GM12878 (cell line): ENCODE measurements around the gene GIMAP8. TPM values are rescaled to one million over a fixed set of nuclear protein-coding genes. Genes with fewer than 3 reads are reported as not detected.
A peak's percentile ranks its signal among the peaks of the same experiment; 100 is the strongest.

Source experiments
- ATAC-seq: fragments of 200-7000 bp; cut with Tn5 transposase; 3 replicates; pipeline ENCODE4 v1.9.1; 2020; ENCODE audit warnings: mild to moderate bottlenecking, moderate library complexity
- BruUV-seq: library from RNA; stranded (reverse); fragments of 400-500 nt; replicated peaks from 2 replicates; lab custom pipeline; 2021; lab: Mats Ljungman, UMichigan
- CTCF ChIA-PET: fragments of 300-600 bp; sonication (Branson Sonifier 250); formaldehyde crosslinking; extraction: SDS; loops from one replicate; lab custom pipeline; 2021; ENCODE audit warnings: inconsistent platforms; lab: Yijun Ruan, JAX
- POLR2A ChIA-PET: fragments of 350-600 bp; formaldehyde crosslinking; extraction: SDS; loops from one replicate; lab custom pipeline; 2021; ENCODE audit warnings: inconsistent platforms; lab: Charles Lee
- RAD21 ChIA-PET: fragments of 300-600 bp; sonication (Branson Sonifier 250); formaldehyde crosslinking; loops from one replicate; lab custom pipeline; 2023; ENCODE audit warnings: antibody characterized with exemption; ENCODE audit not compliant: unreplicated experiment; lab: Charles Lee
- SMC1A ChIA-PET: fragments of 300-600 bp; sonication (Branson Sonifier 250); formaldehyde crosslinking; loops from one replicate; lab custom pipeline; 2023; ENCODE audit not compliant: unreplicated experiment, uncharacterized antibody; lab: Charles Lee
- DNase-seq: peaks from one replicate; pipeline ENCODE4 v3.0.0-alpha.2; 2011; ENCODE audit warnings: low read depth, low spot score
- FAIRE-seq: peaks from 3 replicates; lab custom pipeline; 2011; peaks lifted over from hg19 to GRCh38; lab: Jason Lieb, UNC
- H2AFZ ChIP-seq: 2 replicates; pipeline ENCODE4 v1.6.0; 2011; ENCODE audit warnings: low read depth, low read length, control low read depth; ENCODE audit not compliant: control insufficient read depth
- H3K27ac ChIP-seq: 2 replicates; pipeline ENCODE4 v1.5.1; 2011; ENCODE audit warnings: control low read depth; ENCODE audit not compliant: control insufficient read depth, insufficient read depth
- H3K27me3 ChIP-seq, 2 experiments: replicated peaks in 1 of 2; 2 replicates each; pipeline versions ENCODE4 v1.6.0 to v1.6.1; 2011; ENCODE audit warnings: low read length in 1 of 2; ENCODE audit not compliant: control insufficient read depth in 2 of 2, insufficient read depth in 2 of 2
- H3K36me3 ChIP-seq, 2 experiments: 2 replicates each; pipeline ENCODE4 v1.5.1; 2011; ENCODE audit warnings: low read length in 1 of 2; ENCODE audit not compliant: control insufficient read depth in 2 of 2, insufficient read depth in 2 of 2
- H3K4me1 ChIP-seq: 2 replicates; pipeline ENCODE4 v1.6.1; 2011; ENCODE audit warnings: mild to moderate bottlenecking, low read length, moderate library complexity, mixed read lengths; ENCODE audit not compliant: control insufficient read depth, insufficient read depth
- H3K4me2 ChIP-seq: 2 replicates; pipeline ENCODE4 v1.6.0; 2011; ENCODE audit warnings: control low read depth; ENCODE audit not compliant: control insufficient read depth, insufficient read depth
- H3K4me3 ChIP-seq: fragments of 200-600 bp; sonication (generic); 2 replicates; pipeline ENCODE4 v1.5.1; 2016
- H3K79me2 ChIP-seq: 2 replicates; pipeline ENCODE4 v1.6.0; 2011; ENCODE audit warnings: low read length; ENCODE audit not compliant: control insufficient read depth, insufficient read depth
- H3K9ac ChIP-seq: 2 replicates; pipeline ENCODE4 v1.8.0; 2011; ENCODE audit warnings: low read length, control low read depth, mixed read lengths; ENCODE audit not compliant: control insufficient read depth, insufficient read depth
- H3K9me3 ChIP-seq: replicated peaks from 3 replicates; pipeline ENCODE4 v1.5.1; 2011; ENCODE audit warnings: mild to moderate bottlenecking, low read length; ENCODE audit not compliant: control insufficient read depth, insufficient read depth
- H4K20me1 ChIP-seq: 2 replicates; pipeline ENCODE4 v1.6.0; 2011; ENCODE audit not compliant: control insufficient read depth, insufficient read depth
- BCL11A ChIP-seq: IDR thresholded peaks from 2 replicates; pipeline ENCODE4 v1.6.1; 2011; ENCODE audit warnings: low read depth, low read length
- CTCF ChIP-seq, 3 experiments: IDR thresholded peaks in 2 of 3; conservative IDR thresholded peaks in 1 of 3; 2 replicates each; pipeline ENCODE4 v1.5.1; 2011; ENCODE audit warnings: low read depth in 3 of 3, low read length in 3 of 3, mild to moderate bottlenecking in 3 of 3, control low read depth in 2 of 3, moderate library complexity in 2 of 3, inconsistent platforms in 1 of 3, mixed read lengths in 1 of 3; ENCODE audit not compliant: control insufficient read depth in 2 of 3, insufficient read depth in 1 of 3; ENCODE audit errors: extremely low read depth in 1 of 3
- IRF3 ChIP-seq: fragments of 450-650 bp; IDR thresholded peaks from 2 replicates; pipeline ENCODE4 v1.6.1; 2014; ENCODE audit warnings: mild to moderate bottlenecking
- MEF2A ChIP-seq: IDR thresholded peaks from 2 replicates; pipeline ENCODE4 v1.6.1; 2011; ENCODE audit warnings: low read depth, mild to moderate bottlenecking, low read length, moderate library complexity; ENCODE audit not compliant: insufficient read depth
- NKRF ChIP-seq: fragments of 450-650 bp; conservative IDR thresholded peaks from 2 replicates; pipeline ENCODE4 v1.6.1; 2017; ENCODE audit warnings: mild to moderate bottlenecking, moderate library complexity
- RAD21 ChIP-seq: IDR thresholded peaks from 2 replicates; pipeline ENCODE4 v1.6.1; 2011; ENCODE audit warnings: mild to moderate bottlenecking, low read depth, low read length, moderate library complexity; ENCODE audit not compliant: insufficient read depth
- RAD51 ChIP-seq: fragments of 450-650 bp; IDR thresholded peaks from 2 replicates; pipeline ENCODE4 v1.6.1; 2016; ENCODE audit warnings: moderate library complexity, mild to moderate bottlenecking, inconsistent platforms
- SMARCA5 ChIP-seq: fragments of 450-650 bp; IDR thresholded peaks from 2 replicates; pipeline ENCODE4 v1.6.1; 2017; ENCODE audit warnings: mild to moderate bottlenecking
- ZNF207 ChIP-seq: fragments of 450-650 bp; IDR thresholded peaks from 2 replicates; pipeline ENCODE4 v1.6.1; 2014; ENCODE audit warnings: antibody characterized with exemption, mild to moderate bottlenecking, borderline replicate concordance
- ZNF687 ChIP-seq: fragments of 450-650 bp; IDR thresholded peaks from 2 replicates; pipeline ENCODE4 v1.6.1; 2017; ENCODE audit warnings: mild to moderate bottlenecking, moderate library complexity
- WGBS: methylation state at CpG from one replicate; pipeline ENCODE4 v1.1.6; 2016; ENCODE audit warnings: low lambda C conversion rate; ENCODE audit not compliant: insufficient replicate concordance, insufficient coverage; ENCODE audit errors: missing lambda C conversion rate; 5-methylcytosine and 5-hydroxymethylcytosine counted together
- in situ Hi-C: fragments of 300-500 bp; cut with MboI; formaldehyde crosslinking; loops from 9 replicates; pipeline ENCODE4 v1.14.3; 2018; ENCODE audit warnings: mixed read lengths
- intact Hi-C: fragments of 100-400 bp; cut with micrococcal nuclease; formaldehyde crosslinking; loops from one replicate; pipeline ENCODE4 v1.14.2; 2022; ENCODE audit not compliant: unreplicated experiment
- polyA plus RNA-seq, 11 experiments: library from polyadenylated mRNA; depleted of rRNA in 4 of 11; unstranded in 6 of 11; stranded (reverse) in 5 of 11; fragments of >200 nt; fragmentation: Nextera tagmentation in 4 of 11; fragmentation: Illumina TruSeq in 1 of 11; extraction: Ambion mirVana in 4 of 11; extraction: Trizol in 1 of 11; gene quantifications; 1 replicate in 1 of 11; 2 replicates in 10 of 11; pipeline versions ENCODE4 v1.2.1 to v1.2.3, GENCODE V29; 2011 to 2016; ENCODE audit warnings: inconsistent platforms in 2 of 11, missing spikeins in 2 of 11, low read depth in 1 of 11
- total RNA-seq, 4 experiments: library from RNA; depleted of rRNA in 3 of 4; stranded (reverse); fragments of >200 nt in 3 of 4; fragmentation: Illumina TruSeq in 1 of 4; extraction: Trizol in 1 of 4; gene quantifications; 2 replicates each; pipeline versions ENCODE4 v1.2.1 to v1.2.3, GENCODE V29; 2013 to 2021

GIMAP8 gene
- total and polyA plus RNA-seq, 10 of the 15 experiments (the other 5 are each of a cell fraction or from before 2014, with no cell fraction given): 0.66 to 9.7 (median 4.7) TPM

GRCh38 chr7:150435390-150436073 lies 14.9 kb upstream of the GIMAP8 start:
- POLR2A ChIA-PET: interaction anchor here (0.7 to 1.3 kb wide), 2 partner anchors 30 to 58 kb away, joined by 3 to 4 read pairs; a partner anchor contains a TSS
- peak overlapping the region; percentile 48; the same call in 1 of the 2 replicates for H2AFZ ChIP-seq
- no peaks in the 10 kb centered on the region for H3K27me3 ChIP-seq
- SMC1A ChIA-PET: interaction anchor here (1.0 to 2.0 kb wide), 6 partner anchors 11 to 233 kb away, joined by 3 to 5 read pairs (median 4); no protein-coding TSS in a partner anchor
- CTCF ChIA-PET: interaction anchor here (0.9 to 1.0 kb wide), 2 partner anchors 12 to 13 kb away, joined by 3 to 4 read pairs; no protein-coding TSS in a partner anchor
- H3K9me3 ChIP-seq: peaks cover 12% of the 10 kb centered on the region; the same call in 2 of the 3 replicates
- peak overlapping the region; percentile 84 for H3K4me2 ChIP-seq
- 0% methylated on average over 8 of the region's 8 CpGs for WGBS
- TSS peak; percentile 95 for BruUV-seq
- peak overlapping the region; percentile 100 for H3K27ac ChIP-seq
- peaks cover 75% of the 10 kb centered on the region for H3K79me2 ChIP-seq
- DNase-seq: peak; percentile 97
- no peaks in the 10 kb centered on the region for H4K20me1 ChIP-seq
- peaks cover 29% of the 10 kb centered on the region for H3K4me1 ChIP-seq
- peak; percentile 96 for FAIRE-seq
- in situ Hi-C loops (no loop called here), intact Hi-C loops (no loop called here)
- peak; percentile 90 for ATAC-seq
- H3K36me3 ChIP-seq: no peaks in the 10 kb centered on the region; a peak in 1 of 4 replicates
- peak overlapping the region; percentile 74 for H3K4me3 ChIP-seq
- peak overlapping the region; percentile 78 for H3K9ac ChIP-seq
- RAD21 ChIA-PET: interaction anchor here (3.0 kb wide), 1 partner anchor 14 kb away, joined by 14 read pairs; no protein-coding TSS in a partner anchor
- peak; percentile 65; the same call in 1 of the 2 replicates for TF ChIP-seq MEF2A
- peak; percentile 83 for TF ChIP-seq NKRF
- TF ChIP-seq RAD51: peak; percentile 95
- TF ChIP-seq BCL11A: peak; percentile 87
- peak; percentile 70; the same call in 1 of the 2 replicates for TF ChIP-seq ZNF207
- TF ChIP-seq ZNF687: peak; percentile 96
- no peak for TF ChIP-seq RAD21
- TF ChIP-seq SMARCA5: peak; percentile 78; the same call in 1 of the 2 replicates
- no peak for TF ChIP-seq IRF3
- no peak for TF ChIP-seq CTCF (IDR thresholded peaks at IDR 0.05 in 2 of 3, conservative IDR thresholded peaks at IDR 0.05 in 1 of 3; ENCODE audit: control insufficient read depth in 2 of 3, extremely low read depth in 1 of 3, insufficient read depth in 1 of 3, low read depth in 3 of 3, low read length in 3 of 3)
